GM18873 (cell line): ENCODE measurements around the gene PNKP.

ENCODE experiments used
- ATAC-seq: cut with Tn5 transposase; IDR thresholded peaks from one replicate; pipeline ENCODE4 v1.9.1; 2021; ENCODE audit warnings: mild to moderate bottlenecking, moderate library complexity, moderate number of reproducible peaks; ENCODE audit not compliant: unreplicated experiment, low FRiP score

PNKP gene

DNA sequence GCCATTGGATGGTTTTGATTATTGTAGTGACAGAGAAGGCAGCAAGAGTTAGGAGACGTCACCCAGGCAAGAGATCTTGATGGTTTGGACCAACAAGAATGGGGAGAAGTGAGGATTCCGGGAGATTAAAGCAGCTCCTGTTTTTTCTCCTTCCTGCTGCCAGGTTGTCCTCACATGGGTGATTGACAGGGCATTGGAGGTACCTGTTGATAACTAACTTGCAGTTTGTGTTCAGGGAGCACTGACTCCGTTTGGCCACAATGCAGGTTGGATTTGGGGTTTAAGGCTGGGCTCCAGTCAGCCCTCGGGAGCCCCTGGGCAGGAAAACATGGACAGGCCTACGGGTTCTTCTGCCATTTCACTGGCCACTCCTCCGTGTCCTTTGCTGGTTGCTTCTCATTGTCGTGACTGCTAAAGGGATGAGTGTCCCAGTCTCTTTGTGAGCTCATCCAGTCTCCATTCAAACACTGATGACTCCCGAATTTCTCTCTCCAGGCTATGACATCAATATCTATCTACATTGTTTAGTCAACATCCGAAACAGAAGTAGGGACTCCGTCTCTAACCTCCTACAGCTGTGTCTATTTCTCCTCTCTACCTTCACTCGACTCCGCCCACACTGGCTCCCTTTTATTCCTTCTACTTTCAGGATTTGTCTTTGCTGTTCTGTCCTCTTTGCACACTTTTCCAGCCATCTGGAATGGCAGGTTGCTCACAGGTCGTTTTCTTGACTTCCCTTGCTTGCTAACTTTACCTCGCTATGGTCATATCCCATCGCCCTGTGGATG, 17.7 kb downstream of the PNKP start:
- no peak for ATAC-seq

DNA sequence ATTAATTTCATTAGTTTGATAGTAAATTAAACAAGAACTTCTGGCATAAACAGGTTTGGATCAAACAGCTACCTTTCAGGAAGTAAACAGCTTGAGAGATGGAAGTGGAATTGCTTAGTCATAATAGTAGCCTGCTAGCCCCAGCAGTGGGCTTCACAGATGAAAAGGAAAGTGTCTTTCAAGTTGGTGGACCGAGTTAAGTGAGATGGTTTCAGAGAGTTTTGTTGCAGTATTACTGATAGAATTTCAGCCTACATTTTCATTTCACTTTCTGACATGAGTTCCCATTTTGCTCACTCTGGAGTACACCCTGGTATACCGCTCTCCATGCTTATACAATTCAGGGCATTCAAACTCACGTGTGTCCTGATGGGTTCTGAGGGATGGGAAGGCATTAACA, 18.4 kb downstream of the PNKP start:
- ATAC-seq = no peak

DNA sequence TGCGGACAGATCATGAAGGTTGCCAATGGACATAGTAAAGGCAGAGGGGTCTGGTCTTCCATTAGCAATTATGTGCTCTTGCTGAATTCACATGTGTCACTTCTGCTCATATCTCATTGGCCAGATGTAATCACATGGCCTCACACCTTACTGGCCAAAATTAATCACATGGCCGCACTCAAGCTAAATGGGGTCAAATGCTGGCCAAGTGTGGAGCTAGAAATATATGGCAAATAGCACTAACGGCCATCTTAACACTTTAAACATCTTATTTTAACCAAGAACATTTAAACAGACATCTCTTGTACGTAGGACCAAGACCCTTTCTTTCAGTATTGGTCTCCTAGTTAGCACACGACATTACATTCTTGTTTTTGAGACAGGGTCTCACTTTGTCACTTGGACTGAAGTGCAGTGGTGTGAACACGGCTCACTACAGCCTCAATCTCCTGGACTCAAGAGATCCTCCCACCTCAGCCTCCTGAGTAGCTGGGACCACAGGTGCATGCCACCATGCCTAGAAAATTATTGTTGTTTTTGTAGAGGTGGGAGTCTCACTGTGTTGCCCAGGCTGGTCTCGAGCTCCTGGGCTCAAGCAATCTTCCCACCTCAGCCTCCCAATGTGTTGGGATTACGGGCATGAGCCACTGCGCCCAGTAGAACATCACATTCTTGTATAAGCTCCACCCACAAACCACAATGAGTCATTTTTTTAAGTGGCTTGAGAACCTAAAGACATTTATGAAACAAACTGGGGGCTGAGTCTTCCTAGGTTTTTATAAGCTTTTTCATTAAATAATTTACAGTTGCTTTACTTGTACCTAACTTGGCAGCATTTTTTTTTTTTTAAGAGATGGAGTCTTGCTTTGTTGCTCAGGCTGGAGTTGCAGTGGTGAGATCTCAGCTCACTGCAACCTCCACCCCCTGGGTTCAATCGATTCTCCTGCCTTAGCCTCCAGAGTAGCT, 19.4 kb downstream of the PNKP start:
- ATAC-seq = no peak

DNA sequence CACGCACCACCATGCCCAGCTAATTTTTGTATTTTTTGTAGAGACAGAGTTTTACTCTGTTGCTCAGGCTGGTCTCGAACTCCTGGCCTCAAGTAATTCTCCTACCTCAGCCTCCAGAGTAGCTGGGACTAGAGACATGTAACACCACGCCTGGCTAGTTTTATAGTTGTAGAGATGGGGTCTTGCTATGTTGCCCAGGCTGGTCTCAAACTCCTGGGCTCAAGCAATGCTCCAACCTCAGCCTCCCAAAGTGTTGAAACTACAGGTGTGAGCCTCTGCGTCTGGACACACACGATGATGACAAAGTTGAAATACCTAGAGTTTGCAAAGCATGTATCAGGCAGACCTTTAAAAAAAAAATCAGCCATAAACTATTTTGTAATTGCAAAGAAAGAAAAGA, 21.0 kb downstream of the PNKP start:
- no peak for ATAC-seq

DNA sequence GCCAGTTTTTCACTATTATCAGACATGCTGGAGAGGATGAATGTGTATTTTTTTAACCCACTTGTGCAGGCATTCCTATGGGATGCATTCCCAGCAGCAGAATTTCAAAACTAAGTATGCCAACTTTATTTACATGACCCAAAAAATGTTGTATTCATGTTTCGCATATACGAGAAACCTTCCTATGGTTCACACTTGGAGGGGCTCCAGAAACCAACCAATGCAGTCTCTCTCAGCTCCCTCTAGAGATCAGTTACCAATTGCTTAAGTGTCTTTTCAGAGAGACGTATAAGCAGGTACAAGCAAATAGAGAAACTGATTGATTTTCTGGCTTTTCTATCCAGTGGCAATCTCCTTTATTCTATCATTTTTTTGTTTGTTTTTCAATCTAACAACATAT, 22.0 kb downstream of the PNKP start:
- ATAC-seq = no peak

DNA sequence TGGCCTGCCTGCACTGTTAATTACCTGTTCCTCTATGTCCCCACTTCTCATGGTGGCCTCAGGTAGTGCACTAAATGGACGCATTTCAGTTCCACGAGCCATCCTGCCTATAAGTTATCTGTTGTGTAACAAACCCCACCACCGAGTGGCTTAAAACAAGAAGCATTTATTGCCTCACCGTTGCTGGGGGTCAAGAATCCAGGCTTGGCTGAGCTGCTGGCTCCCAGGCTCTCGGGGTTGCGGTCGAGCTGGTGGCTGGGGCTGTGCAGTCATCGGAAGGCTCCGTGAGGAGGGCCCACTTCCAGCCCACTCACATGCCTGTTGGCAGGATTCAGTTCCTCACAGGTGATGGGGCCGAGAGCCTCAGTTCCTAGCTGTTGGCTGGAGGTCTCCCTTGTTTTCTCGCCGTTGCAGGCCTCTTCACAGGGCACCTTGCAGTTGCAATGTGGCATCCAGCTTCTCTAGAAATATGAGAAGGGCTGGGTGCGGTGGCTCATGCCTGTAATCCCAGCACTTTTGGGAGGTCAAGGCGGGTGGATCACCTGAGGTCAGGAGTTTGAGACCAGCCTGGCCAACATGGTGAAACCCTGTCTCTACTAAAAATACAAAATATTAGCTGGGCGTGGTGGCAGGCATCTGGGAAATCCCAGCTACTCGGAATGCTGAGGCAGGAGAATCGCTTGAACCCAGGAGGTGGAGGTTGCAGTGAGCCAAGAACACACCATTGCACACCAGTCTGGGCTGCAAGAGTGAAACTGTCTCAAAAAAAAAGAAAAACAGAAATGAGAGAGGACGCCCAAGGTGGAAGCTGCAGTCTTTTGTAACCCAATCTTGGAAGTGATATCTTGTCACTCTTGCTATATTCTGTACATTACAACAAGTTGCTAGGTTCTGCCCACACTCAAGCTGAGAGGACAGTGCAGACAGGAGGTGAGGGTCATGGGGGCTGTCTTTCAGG, 23.0 kb downstream of the PNKP start:
- ATAC-seq = no peak

DNA sequence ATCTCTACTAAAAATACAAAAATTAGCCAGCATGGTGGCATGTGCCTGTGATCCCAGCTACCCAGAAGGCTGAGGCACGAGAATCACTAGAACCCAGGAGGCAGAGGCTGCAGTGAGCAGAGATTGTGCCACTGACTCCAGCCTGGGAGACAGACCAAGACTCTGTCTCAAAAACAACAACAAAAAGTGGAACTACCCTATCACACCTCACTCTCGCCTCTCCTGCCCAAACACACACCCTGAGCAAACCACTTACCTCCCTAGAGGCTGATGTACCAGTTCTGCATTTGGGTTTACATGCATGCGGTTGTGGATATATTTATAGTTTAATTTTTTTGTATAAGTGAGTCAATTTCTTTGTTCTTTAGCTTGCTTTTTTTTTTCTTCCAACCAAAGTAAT, 24.1 kb downstream of the PNKP start:
- ATAC-seq = no peak

DNA sequence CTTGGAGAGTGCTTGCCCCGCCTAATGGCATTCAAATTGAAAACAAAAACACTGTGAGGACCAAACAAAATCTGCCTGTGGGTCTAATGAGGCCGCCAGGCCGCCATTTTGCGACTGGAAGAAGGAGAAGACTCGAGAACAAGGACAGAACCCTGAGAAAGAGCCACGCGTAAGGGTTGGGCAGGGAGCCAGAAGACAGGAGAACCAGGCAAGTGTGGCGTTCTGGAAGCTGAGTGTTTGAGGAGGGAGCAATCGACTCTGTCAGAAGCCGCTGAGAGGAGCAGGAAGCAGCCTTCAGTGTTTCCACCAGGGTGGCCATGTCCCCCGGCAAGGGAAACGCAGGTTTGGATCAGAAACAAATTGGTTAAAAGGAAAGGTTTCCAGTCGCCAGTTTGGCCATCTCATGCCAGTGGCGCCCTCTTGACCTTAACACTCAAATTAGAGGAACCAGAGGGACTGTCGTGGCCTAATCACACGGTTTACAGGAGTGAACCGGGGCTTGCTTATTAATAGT, 26.6 kb downstream of the PNKP start:
- ATAC-seq = no peak

DNA sequence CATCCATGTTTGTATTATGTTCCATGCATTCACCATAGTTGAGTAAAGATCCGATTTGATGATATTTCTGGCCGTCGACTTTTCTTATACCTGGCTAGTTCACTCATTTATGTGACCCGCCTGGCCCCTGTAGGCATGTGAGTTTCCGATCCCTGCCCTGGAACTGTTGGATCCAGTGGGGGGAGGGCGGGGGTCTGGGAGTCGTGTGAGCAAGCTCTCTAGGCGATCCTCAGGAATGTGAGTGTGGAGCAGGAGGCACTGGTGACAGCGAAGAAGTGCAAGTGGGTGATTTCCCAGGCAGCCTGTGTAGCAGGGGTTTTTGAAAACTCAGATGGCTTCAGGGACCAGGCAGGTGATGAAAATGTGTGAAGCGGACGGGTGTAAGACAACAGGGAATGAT, 27.1 kb downstream of the PNKP start:
- no peak for ATAC-seq

DNA sequence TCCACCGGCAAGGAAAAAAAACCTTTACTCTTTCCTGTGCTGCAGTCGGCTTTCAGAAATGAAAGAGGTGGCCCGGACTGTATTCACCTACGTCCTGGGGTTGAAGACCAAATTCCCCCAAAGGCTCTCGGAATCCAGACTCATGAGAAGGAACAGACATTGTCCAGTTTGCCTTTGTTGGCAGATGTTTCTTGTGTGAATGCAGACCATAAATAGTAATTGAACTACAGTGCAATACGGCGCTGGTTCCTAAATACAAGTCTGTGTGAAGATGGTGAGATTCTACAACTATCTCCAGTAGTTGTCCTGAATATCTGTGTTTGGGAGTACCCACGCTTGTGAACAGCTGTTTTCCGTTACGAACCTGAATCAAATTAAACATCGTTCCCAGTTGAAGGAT, 27.7 kb downstream of the PNKP start:
- ATAC-seq = no peak

DNA sequence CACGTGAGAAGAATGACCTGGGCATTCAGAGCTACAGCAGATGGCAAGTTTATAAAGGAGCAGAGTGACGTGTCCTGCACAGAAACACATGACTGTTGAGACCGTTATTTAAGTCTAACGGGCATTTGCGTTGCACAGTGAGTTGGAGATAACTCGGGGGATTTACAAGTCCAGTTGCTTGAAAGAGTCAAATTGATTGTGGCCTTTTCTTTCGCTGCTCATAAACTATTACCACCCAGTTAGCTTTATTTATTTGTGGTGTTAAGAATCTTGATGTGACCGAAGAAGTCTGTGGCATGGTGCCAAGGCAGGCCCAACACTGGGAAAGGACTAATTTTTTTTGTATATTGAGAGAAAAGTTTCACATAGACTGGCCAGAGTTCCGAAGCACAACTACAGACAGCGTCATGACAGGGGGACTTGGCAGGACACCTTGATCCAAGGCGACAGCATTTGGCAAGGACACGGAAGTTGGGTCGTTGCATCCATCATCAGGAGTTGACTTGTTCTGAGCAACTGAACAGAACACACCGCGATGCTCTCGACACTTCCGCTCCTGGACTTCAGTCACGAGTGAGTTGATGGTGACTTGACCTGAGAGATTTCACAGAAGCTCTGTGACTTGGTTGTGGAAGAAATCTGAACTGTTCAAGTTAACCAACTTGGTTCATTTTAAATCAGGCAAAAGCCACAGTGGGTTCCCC, 28.3 kb downstream of the PNKP start:
- ATAC-seq = no peak

DNA sequence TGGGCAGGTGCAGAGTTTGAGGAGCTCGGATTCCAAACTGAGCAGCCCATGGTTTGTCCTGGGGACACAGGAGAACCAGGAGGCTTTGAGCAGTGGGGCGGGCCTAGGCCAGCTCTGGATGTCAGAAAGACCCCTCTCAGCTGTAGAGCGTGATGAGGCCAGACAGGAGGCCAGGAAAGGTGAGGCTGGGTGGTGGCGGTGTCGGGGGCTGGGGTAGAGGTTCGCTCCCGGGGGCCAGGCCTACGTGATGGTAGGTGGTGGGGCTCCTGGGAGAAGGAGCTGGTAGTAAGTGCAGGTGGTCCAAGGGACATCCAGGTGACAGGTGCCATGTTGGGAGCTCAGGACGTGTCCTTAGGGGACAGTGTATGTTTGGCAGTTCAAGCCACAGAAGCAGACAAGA, 30.0 kb downstream of the PNKP start:
- ATAC-seq = no peak

DNA sequence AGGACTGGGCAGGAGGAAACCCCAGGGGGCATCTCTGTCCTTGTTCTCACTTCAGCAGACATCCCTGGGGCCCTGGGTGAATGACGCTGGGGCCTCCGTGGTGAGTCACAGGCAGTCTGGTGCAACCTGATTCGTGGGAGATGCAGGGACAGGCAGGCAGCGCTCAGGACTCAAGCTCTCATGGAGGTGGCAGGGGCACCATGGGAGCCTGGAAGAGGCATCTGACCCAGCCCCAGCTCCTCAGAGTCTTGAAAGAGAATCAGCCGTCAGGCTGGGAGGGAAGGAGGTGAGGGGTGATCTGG, 30.4 kb downstream of the PNKP start:
- no peak for ATAC-seq

DNA sequence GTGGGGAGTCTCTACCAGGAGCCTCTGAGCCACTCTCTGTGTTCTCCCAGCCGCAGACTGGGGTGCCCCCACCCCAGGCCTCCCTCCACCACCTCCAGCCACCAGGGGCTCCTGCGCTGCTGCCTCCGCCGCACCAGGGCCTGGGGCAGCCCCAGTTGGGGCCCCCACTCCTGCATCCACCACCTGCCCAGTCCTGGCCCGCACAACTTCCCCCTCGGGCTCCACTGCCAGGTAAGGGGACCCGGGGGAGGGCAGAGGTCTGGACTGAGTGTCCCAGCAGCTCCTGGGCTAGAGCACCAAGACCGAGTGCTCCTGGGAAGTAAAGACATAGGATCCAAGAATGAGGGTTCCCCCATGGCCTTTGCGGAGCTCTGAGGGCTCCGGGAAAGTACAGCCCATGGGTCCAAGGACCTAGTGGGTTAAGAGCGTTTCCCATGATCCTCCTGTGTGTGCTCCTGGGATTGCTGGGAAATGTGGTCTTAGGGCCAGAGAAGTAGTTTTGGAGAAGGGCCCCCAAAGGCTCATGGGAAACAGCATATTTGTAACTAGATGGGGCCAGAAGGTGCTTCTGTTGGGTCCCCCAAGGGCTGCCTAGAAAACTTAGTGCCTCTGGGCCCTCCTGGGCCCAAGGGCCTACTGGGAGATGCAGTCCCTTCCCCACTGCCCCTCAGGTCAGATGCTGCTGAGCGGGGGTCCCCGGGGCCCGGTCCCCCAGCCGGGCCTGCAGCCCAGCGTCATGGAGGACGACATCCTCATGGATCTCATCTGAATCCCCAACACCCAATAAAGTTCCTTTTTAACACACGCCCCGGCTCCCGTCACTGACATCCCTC, 31.0 kb downstream of the PNKP start:
- no peak for ATAC-seq

DNA sequence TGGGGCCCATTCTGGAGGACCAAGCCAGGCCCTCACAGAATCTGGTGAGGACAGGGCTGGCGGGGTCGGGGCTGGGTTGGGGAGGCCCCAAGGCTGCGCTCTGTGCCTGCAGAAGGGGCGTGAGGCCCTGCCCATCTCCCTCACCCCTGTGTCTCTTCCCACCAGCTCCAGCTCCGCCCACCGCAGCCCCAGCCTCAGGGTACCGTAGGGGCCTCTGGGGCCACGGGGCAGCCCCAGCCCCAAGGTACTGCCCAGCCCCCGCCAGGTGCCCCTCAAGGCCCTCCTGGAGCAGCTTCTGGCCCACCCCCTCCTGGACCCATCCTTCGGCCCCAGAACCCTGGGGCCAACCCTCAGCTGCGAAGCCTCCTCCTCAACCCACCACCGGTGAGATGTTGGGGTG, 31.8 kb downstream of the PNKP start:
- no peak for ATAC-seq

DNA sequence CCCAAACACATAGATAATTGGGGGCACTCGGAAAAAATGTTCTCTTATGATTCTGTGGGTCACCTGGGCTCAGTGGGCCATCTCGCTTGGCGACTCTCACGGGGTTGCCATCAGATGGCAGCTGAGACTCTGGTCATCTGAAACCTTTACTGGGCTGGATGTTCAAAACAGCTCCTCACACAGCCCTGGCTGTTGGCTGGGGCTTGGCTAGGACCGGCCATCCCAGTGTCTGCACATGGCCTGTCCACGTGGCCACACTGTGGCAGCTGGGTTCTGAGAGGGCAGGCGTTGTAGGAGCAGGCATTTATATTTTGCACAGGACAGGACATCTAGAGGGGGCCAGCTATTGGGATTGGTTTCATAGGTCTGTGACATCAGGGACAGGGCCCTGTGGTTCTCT, 33.8 kb downstream of the PNKP start:
- ATAC-seq = no peak

DNA sequence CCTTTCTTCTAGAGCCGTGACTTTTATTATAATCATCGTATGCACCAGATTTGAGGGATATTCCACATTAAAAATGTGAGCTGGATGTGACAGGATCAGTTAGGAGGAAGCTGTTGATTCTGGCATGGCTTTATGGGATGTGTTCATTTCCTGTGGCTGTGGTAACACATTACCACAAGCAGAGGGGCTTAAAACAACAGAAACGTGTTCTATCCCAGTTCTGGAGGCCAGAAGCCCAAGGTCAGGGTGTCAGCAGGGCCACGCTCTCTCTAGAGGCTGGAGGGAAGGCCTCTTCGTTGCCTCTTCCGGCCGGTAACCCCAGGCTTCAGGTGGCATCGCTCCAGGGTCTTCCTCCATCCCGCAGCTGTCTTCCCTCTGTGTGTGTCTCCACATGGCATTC, 34.8 kb downstream of the PNKP start:
- no peak for ATAC-seq

DNA sequence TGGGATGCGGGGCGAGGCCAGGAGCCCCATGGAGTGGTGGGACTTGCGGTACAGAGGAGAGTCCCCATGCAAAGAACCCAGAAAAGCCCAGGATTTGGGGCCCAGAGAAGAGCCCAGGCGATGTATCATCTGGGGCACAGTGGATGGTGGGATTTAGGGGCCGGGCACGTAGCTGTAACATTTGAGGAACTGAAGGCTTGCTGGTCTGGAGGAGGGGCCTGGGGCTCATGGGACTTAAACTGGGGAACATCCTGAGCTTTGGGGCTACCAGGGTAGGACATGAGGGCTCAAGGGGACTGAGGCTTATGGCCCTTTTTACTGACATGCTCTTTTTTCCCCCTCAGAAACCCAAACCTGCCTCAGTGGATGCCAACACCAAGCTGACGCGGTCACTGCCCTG, 35.8 kb downstream of the PNKP start:
- ATAC-seq = no peak

DNA sequence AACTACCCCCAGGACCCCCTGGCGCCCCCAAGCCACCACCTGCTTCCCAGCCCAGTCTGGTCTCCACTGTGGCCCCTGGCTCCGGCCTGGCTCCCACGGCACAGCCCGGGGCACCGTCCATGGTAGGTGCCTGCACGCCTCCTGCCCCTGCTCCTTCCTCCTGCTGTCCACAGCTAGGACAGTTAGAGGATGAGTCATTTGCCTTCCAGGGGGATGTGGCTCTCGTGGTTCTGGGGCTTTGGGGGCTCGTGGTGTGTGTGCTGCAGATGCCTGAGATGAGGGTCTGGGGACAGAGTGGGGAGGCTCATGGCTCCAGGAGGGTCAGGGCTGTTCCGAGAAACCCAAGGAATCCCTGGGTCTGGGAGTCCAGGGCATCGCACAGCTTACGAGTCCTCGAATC, 36.6 kb downstream of the PNKP start:
- ATAC-seq = no peak
